BLaER1 (cell line): ENCODE data around the gene C1orf159.

Experiments
- H3K27ac ChIP-seq: shearing (Covaris generic); formaldehyde crosslinking; 2 replicates; pipeline ENCODE4 v1.8.1; 2022
- H3K27me3 ChIP-seq: shearing (Covaris generic); formaldehyde crosslinking; 2 replicates; pipeline ENCODE4 v1.8.1; 2022
- H3K36me3 ChIP-seq: shearing (Covaris generic); formaldehyde crosslinking; 2 replicates; pipeline ENCODE4 v1.8.1; 2022
- H3K4me1 ChIP-seq: shearing (Covaris generic); formaldehyde crosslinking; 2 replicates; pipeline ENCODE4 v1.8.1; 2022
- H3K4me2 ChIP-seq: shearing (Covaris generic); formaldehyde crosslinking; 2 replicates; pipeline ENCODE4 v1.8.1; 2022
- H3K4me3 ChIP-seq: shearing (Covaris generic); formaldehyde crosslinking; 2 replicates; pipeline ENCODE4 v1.8.1; 2022
- H3K9ac ChIP-seq: shearing (Covaris generic); formaldehyde crosslinking; 2 replicates; pipeline ENCODE4 v1.8.1; 2022
- H3K9me3 ChIP-seq: shearing (Covaris generic); formaldehyde crosslinking; 2 replicates; pipeline ENCODE4 v1.8.1; 2022
- H4K20me1 ChIP-seq: shearing (Covaris generic); formaldehyde crosslinking; 2 replicates; pipeline ENCODE4 v1.8.1; 2022
- Cebpa-rat ChIP-seq: shearing (Covaris generic); IDR thresholded peaks from 2 replicates; pipeline ENCODE4 v1.8.1; 2022

C1orf159 gene

GRCh38 chr1:1094981-1095380, 20.9 kb downstream of the C1orf159 start:
- TF ChIP-seq Cebpa-rat: no peak
- peaks cover 11% of the 10 kb centered on the region for H3K36me3 ChIP-seq

GRCh38 chr1:1093610-1093943, 22.3 kb downstream of the C1orf159 start:
- no peak overlapping the region for H3K4me3 ChIP-seq
- peak overlapping the region; percentile 81 for H3K4me2 ChIP-seq
- no peak overlapping the region; the same call in 1 of the 2 replicates for H3K9ac ChIP-seq
- peaks cover 6% of the 10 kb centered on the region for H3K9me3 ChIP-seq
- H3K27me3 ChIP-seq: no peaks in the 10 kb centered on the region
- H3K4me1 ChIP-seq: peaks cover 69% of the 10 kb centered on the region
- 0 out of 2 replicates have a peak overlapping the region, but pooled peaks have one; percentile 71 for H3K27ac ChIP-seq
- no peak for TF ChIP-seq Cebpa-rat
- peaks cover 42% of the 10 kb centered on the region for H4K20me1 ChIP-seq
- H3K36me3 ChIP-seq: 0 out of 2 replicates have a peak, but pooled peaks cover 2% of the 10 kb centered on the region

More at GRCh38 chr1:1094981-1095380, 20.9 kb downstream of the C1orf159 start:
- H3K9me3 ChIP-seq: peaks cover 15% of the 10 kb centered on the region
- H3K4me1 ChIP-seq: peaks cover 56% of the 10 kb centered on the region
- peaks cover 38% of the 10 kb centered on the region for H4K20me1 ChIP-seq
- H3K9ac ChIP-seq: no peak overlapping the region
- H3K27ac ChIP-seq: no peak overlapping the region
- H3K27me3 ChIP-seq: no peaks in the 10 kb centered on the region
- H3K4me2 ChIP-seq: no peak overlapping the region
- H3K4me3 ChIP-seq: no peak overlapping the region

DNA sequence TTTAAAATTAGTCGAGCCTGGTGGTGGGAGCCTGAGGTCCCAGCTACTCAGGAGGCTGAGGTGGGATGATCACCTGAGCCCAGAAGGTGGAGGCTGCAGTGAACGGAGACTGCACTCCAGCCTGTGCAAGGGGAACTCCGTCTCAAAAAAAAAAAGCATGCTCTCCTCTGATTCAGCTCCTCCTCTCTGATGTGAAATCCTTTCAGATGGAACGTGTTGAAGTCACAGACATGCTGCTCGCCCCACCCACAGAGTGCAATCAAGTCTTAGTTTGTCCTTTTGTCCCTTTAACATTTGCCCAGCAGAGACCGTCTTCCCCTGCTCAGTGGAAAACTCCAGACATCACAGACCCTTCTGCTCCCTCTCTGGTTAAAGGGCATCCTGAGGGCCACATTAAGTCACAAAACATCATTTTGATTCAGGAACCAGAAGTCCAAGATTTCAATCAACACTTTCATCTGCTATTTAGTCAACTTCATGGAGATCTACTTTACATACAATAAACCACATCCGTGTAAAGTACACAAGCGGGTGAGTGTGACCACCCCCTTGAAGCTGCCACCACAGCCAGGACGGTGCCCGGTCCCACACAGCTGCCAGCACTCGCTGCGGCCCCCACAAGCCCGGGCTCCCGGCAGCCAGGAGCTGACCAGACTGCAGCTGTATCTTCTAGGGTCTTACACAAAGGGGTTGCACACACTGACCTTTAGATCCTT, 22.8 kb downstream of the C1orf159 start:
- Histone ChIP-seq H3K4me2 (peak overlapping the region; percentile 81), H3K36me3 (no peaks in the 10 kb centered on the region), H3K9me3 (peaks cover under 1% of the 10 kb centered on the region; the same call in 1 of the 2 replicates), H4K20me1 (peaks cover 42% of the 10 kb centered on the region), H3K4me1 (peaks cover 68% of the 10 kb centered on the region), H3K4me3 (no peak overlapping the region), H3K9ac (peak overlapping the region; percentile 39), H3K27ac (peak overlapping the region; percentile 71), H3K27me3 (no peaks in the 10 kb centered on the region)
- no peak for TF ChIP-seq Cebpa-rat

DNA sequence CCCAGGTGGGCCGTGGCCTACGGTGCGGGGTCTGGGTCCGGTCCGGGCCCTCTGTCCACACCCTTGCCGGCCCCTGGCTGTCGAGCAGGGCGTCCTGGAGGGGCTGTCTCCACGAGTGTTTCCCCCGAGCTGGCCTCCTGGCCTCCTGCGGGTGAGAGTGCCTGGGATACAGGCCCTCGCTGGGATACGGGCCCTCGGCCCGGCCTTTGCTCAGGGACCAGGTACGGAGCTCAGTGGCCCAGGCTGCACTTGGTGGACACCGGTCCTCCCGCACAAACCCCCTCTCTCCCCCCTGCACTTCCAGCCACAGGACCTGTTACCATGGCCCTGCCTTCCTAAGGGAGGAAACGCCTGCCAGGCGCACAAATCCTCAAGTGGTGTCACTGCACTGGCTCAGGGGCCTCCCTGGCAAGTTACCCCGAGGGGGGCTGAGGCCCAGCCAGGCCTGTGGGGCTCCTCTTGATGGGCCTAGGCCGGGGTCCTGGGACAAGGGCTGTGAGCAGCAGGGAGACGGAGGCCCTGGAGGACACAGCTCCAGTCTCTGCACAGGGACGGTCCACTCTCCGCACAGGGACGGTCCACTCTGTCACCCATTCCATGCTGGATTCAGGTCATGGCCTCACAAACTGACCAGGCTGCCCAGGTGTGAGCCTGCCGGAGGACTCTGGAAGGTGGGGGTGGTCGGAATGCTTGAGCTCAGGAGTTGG, 23.6 kb downstream of the C1orf159 start:
- Histone ChIP-seq H4K20me1 (peaks cover 42% of the 10 kb centered on the region), H3K9me3 (no peaks in the 10 kb centered on the region), H3K27ac (peak overlapping the region; percentile 71), H3K27me3 (no peaks in the 10 kb centered on the region), H3K36me3 (no peaks in the 10 kb centered on the region), H3K4me3 (no peak overlapping the region), H3K4me2 (peak overlapping the region; percentile 81), H3K9ac (peak overlapping the region; percentile 39; the same call in 1 of the 2 replicates), H3K4me1 (peaks cover 68% of the 10 kb centered on the region)
- TF ChIP-seq Cebpa-rat: no peak

DNA sequence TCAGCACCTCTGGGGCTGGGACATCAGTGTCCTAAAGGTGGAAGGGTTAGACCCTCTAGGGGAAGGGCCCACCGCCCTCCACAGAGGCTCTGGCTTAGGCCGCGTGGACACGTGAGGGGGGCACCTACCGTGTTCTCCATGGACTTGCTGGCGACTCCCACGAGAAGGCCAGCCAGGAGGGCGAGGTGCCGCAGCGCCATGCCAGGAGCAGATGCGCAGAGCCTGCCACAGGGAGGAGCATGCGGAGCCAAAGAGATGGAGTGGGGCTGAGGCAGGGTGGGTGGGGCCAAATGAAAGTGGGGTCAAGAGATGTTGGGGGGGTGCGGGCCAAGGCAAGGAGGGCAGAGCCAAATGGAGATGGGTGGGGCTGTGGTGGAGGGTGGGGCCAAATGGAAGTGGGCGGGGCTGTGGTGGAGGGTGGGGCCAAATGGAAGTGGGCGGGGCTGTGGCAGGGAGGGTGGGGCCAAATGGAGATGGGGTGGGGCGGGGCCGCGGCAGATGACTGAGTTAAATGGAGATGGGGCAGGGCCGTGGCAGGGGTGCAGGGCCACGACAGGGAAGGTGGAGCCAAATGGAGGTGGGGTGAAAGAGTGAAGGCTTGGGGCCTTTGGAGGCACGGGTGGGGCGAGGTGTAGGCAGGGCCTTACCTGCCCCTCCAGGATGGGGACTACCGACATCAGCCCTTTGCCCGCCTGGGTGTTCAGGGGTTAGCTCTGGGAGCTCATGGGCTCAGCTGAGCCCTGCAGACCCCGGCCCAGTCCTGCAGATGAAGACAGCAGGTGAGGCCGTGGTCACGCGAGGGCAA, 24.3 kb downstream of the C1orf159 start:
- Histone ChIP-seq H3K4me3 (no peak overlapping the region), H3K4me2 (peak overlapping the region; percentile 94), H3K27ac (peak overlapping the region; percentile 84), H3K36me3 (no peaks in the 10 kb centered on the region), H3K9ac (peak overlapping the region; percentile 39; the same call in 1 of the 2 replicates), H3K4me1 (peaks cover 76% of the 10 kb centered on the region), H3K27me3 (no peaks in the 10 kb centered on the region), H3K9me3 (no peaks in the 10 kb centered on the region), H4K20me1 (peaks cover 42% of the 10 kb centered on the region)
- no peak for TF ChIP-seq Cebpa-rat

GRCh38 chr1:1090424-1091343, 25.2 kb downstream of the C1orf159 start:
- Histone ChIP-seq H3K4me3 (peak overlapping the region; percentile 59), H3K9ac (peak overlapping the region; percentile 77), H3K4me1 (peaks cover 84% of the 10 kb centered on the region), H3K27ac (peak overlapping the region; percentile 84), H3K27me3 (no peaks in the 10 kb centered on the region), H4K20me1 (peaks cover 42% of the 10 kb centered on the region), H3K4me2 (peak overlapping the region; percentile 94), H3K36me3 (no peaks in the 10 kb centered on the region), H3K9me3 (no peaks in the 10 kb centered on the region)
- no peak for TF ChIP-seq Cebpa-rat

DNA sequence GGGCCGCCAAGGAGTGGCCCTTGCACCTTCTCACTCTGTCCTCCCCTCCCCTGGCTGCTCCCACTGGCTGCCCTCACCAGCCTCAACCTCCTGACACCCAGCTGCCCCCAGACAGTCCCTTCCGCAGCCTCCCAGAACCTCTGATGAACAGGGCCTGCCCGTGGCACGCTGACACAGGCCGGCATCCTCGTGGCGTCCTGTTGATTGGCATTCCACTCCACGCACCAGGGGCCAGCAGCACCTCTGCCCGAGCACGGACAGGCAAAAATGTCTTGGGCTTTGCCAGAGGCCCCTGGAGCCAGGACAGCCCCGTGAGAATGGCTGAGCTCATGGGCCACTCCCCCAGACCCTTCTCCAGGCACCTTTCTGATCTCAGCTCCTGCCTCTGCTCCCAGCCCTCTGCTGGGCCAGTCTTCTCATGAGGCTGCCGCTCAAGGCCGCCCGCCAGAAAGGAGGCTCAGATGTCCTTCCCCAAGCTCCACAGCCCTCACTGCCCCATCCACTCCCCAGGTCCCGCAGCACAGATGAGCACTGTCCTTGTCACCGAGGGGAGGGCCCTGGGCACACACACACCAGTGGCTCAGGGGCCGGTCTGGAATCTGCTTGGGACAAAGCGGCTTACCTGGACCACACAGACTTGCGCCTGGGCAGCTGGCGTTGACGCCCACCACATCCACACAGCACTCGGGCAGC, 26.0 kb downstream of the C1orf159 start:
- H3K36me3 ChIP-seq: peaks cover 5% of the 10 kb centered on the region; the same call in 1 of the 2 replicates
- H3K9ac ChIP-seq: peak overlapping the region; percentile 77
- peaks cover 92% of the 10 kb centered on the region for H3K4me1 ChIP-seq

More for the DNA sequence above, 26.0 kb downstream of the C1orf159 start:
- no peaks in the 10 kb centered on the region for H3K27me3 ChIP-seq
- peak overlapping the region; percentile 94 for H3K4me2 ChIP-seq
- no peaks in the 10 kb centered on the region for H3K9me3 ChIP-seq
- peak overlapping the region; percentile 59 for H3K4me3 ChIP-seq
- no peak for TF ChIP-seq Cebpa-rat
- peak overlapping the region; percentile 84 for H3K27ac ChIP-seq
- H4K20me1 ChIP-seq: peaks cover 42% of the 10 kb centered on the region
